Small intestine (tissue), 7 donors: ENCODE measurements around the gene C1GALT1C1. TPM values are rescaled to one million over a fixed set of nuclear protein-coding genes. Genes with fewer than 3 reads are reported as not detected.
"Not testable (repeated sequence)": the region's sequence is repeated elsewhere in the genome, so short reads cannot be mapped to it uniquely, and the experiment has no call there.

Experiments used
- DNase-seq, 2 donors: peaks; one replicate each; pipeline versions ENCODE4 v3.0.0 to v3.0.0-alpha.2; 2013
- FAIRE-seq: peaks from 2 replicates; lab custom pipeline; 2012; peaks lifted over from hg19 to GRCh38; lab: Jason Lieb, UNC
- H3K27ac ChIP-seq, 3 donors: one replicate each; pipeline ENCODE4 v1.5.1; 2013; ENCODE audit warnings: low read length in 2 of 3, mild to moderate bottlenecking in 2 of 3, control low read depth in 1 of 3, inconsistent platforms in 1 of 3, low read depth in 1 of 3, moderate library complexity in 1 of 3
- H3K27me3 ChIP-seq, 3 donors: one replicate each; pipeline ENCODE4 v1.6.1; 2013; ENCODE audit warnings: low read length in 3 of 3, inconsistent platforms in 1 of 3; ENCODE audit not compliant: control insufficient read depth in 3 of 3, insufficient read depth in 3 of 3
- H3K36me3 ChIP-seq, 3 donors: one replicate each; pipeline ENCODE4 v1.6.1; 2013; ENCODE audit warnings: low read length in 3 of 3, inconsistent platforms in 1 of 3, low read depth in 1 of 3, mild to moderate bottlenecking in 1 of 3, moderate library complexity in 1 of 3; ENCODE audit not compliant: control insufficient read depth in 3 of 3, insufficient read depth in 2 of 3
- H3K4me1 ChIP-seq, 3 donors: one replicate each; pipeline ENCODE4 v1.6.1; 2013; ENCODE audit warnings: low read length in 2 of 3, inconsistent platforms in 1 of 3, low read depth in 1 of 3, mild to moderate bottlenecking in 1 of 3, moderate library complexity in 1 of 3; ENCODE audit not compliant: control insufficient read depth in 3 of 3, insufficient read depth in 2 of 3
- H3K4me3 ChIP-seq, 3 donors: one replicate each; pipeline ENCODE4 v1.5.1; 2013; ENCODE audit warnings: low read length in 3 of 3, control low read depth in 1 of 3, inconsistent platforms in 1 of 3, low read depth in 1 of 3, mild to moderate bottlenecking in 1 of 3, moderate library complexity in 1 of 3
- H3K9me3 ChIP-seq, 2 donors: one replicate each; pipeline ENCODE4 v1.6.1; 2013; ENCODE audit warnings: low read depth in 1 of 2, low read length in 1 of 2; ENCODE audit not compliant: control insufficient read depth in 2 of 2, insufficient read depth in 1 of 2
- whole genome bisulfite sequencing, 3 donors: extraction: QIAGEN DNeasy Blood & Tissue Kit; methylation state at CpG; one replicate each; pipeline ENCODE4 v1.1.7; 2013; 5-methylcytosine and 5-hydroxymethylcytosine counted together
- polyA plus RNA-seq, 4 donors: library from polyadenylated mRNA; stranded (reverse) in 3 of 4; unstranded in 1 of 4; fragments of 200-250 nt in 3 of 4; fragments of 120-200 nt in 1 of 4; gene quantifications; one replicate each; pipeline versions ENCODE4 v1.2.1 to v1.2.3, GENCODE V29; 2013
- donor health status: healthy with polysubstance abuse.
- donor health status: control.
- donor health status: control.
- donor health status: Bipolar disorder and iron deficiency.
- donor health status: healthy.

The C1GALT1C1 gene
- polyA plus RNA-seq, 4 donors, result 7.4 to 33.9 (median 18.9) TPM

DNA sequence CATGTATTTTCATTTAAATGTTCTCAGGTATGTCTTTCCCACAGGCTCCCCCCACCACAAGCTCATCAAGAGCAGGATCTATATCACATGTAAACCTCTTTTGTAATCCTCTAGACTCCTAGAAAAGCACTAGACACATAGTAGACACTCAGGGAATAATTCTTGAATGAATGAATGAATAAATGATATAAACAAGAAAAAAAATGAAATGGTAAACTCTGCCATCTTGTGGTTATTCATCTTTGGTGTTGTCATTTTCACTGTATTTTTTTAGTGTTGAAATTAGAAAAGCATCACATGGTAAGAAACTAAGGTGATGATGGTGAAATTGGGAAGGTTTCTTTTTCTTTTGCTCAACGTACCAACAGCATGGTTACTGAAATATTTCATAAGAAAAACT is 34.2 kb upstream of the C1GALT1C1 start:
- Histone ChIP-seq H3K36me3 (no peaks in the 10 kb centered on the region), H3K4me3 (no peak overlapping the region), H3K27me3 (no peaks in the 10 kb centered on the region), H3K27ac (no peak overlapping the region), H3K4me1 (no peaks in the 10 kb centered on the region), H3K9me3 (no peaks in the 10 kb centered on the region)
- FAIRE-seq (peak; percentile 36), DNase-seq (peak; percentile 6 to 9)
- 15 to 48% (median 27%) methylated on average over 1 of the region's 1 CpG for WGBS, 3 donors

DNA sequence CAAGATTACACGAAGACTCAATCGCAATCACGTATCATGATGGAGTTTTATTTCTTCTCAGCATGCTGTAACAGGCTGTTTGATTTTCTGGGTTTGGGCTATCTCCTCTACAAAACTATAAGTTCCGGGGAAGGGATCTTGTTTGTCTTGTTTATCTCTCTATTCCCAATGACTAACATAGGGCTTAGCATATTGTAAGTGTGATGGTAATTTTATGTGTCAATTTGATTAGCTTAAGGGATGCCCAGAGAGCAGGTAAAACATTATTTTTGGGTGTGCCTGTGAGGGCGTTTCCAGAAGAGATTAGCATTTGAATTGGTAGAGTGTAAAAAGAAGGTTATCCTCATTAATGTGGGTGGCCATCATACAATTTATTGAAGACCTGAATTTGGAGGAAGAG is 32.8 kb upstream of the C1GALT1C1 start:
- no peak for DNase-seq
- no peak overlapping the region for H3K27ac ChIP-seq
- 72 to 82% (median 72%) methylated on average over 5 of the region's 5 CpGs for WGBS, 3 donors

DNA sequence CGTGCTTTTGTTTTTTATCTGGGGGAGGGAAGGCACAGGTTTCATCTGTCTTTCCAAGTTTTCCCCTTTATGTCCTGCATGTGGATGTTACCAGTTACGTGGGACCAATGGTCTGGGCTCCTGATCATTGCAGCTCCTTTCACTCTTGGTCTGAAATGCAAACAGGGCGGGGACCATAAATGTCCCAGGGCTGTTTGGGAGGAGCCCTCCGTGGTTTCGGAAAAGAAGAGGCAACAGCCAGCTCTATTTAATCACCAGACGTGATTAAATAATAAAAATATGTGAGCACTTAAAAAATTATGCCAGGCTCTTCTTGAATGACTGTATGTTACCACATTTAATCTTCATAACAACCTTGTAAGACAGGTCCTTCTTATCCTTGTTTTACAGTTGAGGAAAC is 30.8 kb upstream of the C1GALT1C1 start:
- H3K27me3 ChIP-seq, result no peaks in the 10 kb centered on the region
- no peak for DNase-seq
- H3K27ac ChIP-seq, result no peak overlapping the region
- no peak overlapping the region for H3K4me3 ChIP-seq
- FAIRE-seq, result no peak
- no peaks in the 10 kb centered on the region for H3K9me3 ChIP-seq
- no peaks in the 10 kb centered on the region for H3K4me1 ChIP-seq
- no peaks in the 10 kb centered on the region for H3K36me3 ChIP-seq
- 36 to 66% (median 41%) methylated on average over 5 to 6 of the region's 6 CpGs for WGBS, 3 donors

More for the DNA sequence above, 32.8 kb upstream of the C1GALT1C1 start:
- H3K27me3 ChIP-seq, result no peaks in the 10 kb centered on the region
- no peaks in the 10 kb centered on the region for H3K4me1 ChIP-seq
- H3K4me3 ChIP-seq, result no peak overlapping the region
- H3K36me3 ChIP-seq, result no peaks in the 10 kb centered on the region
- no peaks in the 10 kb centered on the region for H3K9me3 ChIP-seq
- no peak for FAIRE-seq

DNA sequence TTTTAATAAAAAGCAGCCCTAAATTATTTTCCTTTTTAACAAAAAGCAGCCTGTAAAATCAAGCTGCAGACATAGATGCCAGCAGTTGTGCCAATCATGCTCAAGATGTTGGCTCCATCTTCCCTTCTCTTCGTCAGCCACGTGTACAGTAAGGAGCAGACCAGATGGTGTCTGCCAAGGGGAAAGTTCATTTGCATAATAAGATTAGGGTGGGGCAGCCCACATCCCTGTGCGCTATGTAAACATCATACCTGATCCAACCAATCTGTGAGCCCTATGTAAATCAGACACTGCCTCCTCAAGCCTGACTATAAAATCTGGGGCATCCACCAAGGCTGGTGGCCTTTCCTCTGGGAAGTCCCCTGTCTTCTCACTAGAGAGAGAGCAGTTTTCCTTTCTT is 23.1 kb upstream of the C1GALT1C1 start:
- no peak for FAIRE-seq
- Histone ChIP-seq H3K4me3 (no peak overlapping the region), H3K27ac (no peak overlapping the region), H3K9me3 (no peaks in the 10 kb centered on the region), H3K36me3 (no peaks in the 10 kb centered on the region), H3K4me1 (no peaks in the 10 kb centered on the region), H3K27me3 (no peaks in the 10 kb centered on the region)
- DNase-seq, result peak in 1 of 2 donors; percentile 12
- 25 to 42% (median 33%) methylated on average over 3 of the region's 3 CpGs for WGBS, 3 donors

DNA sequence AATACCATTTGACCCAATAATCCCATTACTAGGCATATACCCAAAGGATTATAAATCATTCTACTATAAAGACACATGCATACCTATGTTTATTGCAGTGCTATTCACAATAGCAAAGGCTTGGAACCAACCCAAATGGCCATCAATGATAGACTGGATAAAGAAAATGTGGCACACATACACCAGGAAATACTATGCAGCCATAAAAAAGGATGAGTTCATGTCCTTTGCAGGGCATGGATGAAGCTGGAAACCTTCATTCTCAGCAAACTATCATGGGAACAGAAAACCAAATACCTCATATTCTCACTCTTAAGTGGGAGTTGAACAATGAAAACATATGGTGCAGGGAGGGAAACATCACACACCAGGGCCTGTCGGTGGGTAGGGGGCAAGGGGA is 22.4 kb upstream of the C1GALT1C1 start:
- not testable (repeated sequence) for H3K4me3 ChIP-seq, DNase-seq, H3K36me3 ChIP-seq, H3K27ac ChIP-seq, H3K4me1 ChIP-seq, H3K9me3 ChIP-seq, H3K27me3 ChIP-seq, FAIRE-seq
- 62 to 95% (median 89%) methylated on average over 1 of the region's 1 CpG for WGBS, 3 donors

DNA sequence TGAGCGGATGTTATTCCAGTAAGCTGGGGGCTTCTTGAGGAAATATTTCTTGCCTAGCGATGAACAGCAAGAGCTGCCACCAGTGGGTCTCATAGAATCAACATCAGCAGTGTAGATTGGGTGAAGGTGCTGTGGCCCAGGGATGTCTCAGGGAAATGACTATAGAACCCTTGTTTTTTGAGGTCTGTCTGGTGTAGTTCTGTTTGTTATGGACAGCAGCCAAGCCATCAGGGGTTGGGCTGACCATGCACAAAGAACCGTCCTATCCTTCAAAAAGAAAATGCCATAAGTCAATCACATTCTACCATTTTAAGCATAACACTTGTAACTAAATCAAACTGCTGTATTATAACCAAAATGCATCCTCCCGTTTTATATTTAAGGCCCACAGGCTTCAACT is 17.3 kb upstream of the C1GALT1C1 start:
- Histone ChIP-seq H3K36me3 (no peaks in the 10 kb centered on the region), H3K9me3 (no peaks in the 10 kb centered on the region), H3K27me3 (no peaks in the 10 kb centered on the region), H3K4me3 (no peak overlapping the region), H3K4me1 (no peaks in the 10 kb centered on the region), H3K27ac (no peak overlapping the region)
- DNase-seq (no peak), FAIRE-seq (no peak)
- WGBS, 3 donors, result 67 to 75% (median 74%) methylated on average over 4 of the region's 4 CpGs

DNA sequence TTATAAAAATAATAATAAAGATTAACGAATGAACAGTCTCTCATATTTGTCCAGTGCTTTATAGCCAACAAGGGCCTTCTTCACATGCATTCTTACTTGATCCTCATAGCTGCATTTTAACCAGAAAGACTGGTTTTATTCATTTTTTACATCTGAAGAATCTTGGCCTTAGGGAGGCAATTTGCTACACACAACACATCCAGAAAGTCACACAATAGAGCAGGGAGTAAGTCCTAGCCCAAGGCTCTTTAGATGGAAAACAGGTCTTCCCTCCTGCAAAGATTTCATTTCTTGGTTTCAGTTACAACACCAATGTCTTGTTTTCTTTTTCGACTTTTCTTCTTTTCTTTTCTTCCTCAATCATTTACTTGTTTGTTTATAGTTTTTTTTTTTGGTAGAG is 13.0 kb upstream of the C1GALT1C1 start:
- no peak for FAIRE-seq

DNA sequence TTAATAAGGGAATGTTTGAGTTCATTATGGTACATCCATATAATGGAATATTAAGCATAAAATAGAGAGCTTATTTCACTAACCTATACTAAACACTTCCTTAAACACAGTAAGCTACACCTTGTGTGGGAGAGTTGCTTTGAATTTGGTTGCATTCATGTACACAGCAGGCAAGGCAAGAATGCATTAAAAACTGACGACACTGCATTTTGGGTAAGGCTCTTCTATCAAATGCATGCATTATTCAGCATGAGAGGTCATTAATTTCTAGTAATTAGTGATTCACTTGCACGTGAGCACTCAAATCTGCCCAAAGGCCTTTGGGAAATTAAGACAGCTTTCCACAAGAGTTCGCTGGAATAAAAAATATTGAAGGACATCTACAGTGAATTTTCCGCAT is 8.8 kb upstream of the C1GALT1C1 start:
- WGBS, 3 donors, result 71 to 92% (median 86%) methylated on average over 4 of the region's 4 CpGs
- DNase-seq, result no peak
- no peak for FAIRE-seq
- Histone ChIP-seq H3K4me3 (no peak overlapping the region), H3K27me3 (no peaks in the 10 kb centered on the region), H3K9me3 (no peaks in the 10 kb centered on the region), H3K4me1 (no peaks in the 10 kb centered on the region), H3K36me3 (no peaks in the 10 kb centered on the region), H3K27ac (no peak overlapping the region)

More for the DNA sequence above, 13.0 kb upstream of the C1GALT1C1 start:
- Histone ChIP-seq H3K4me1 (no peaks in the 10 kb centered on the region), H3K27ac (no peak overlapping the region), H3K4me3 (no peak overlapping the region), H3K36me3 (no peaks in the 10 kb centered on the region), H3K27me3 (no peaks in the 10 kb centered on the region), H3K9me3 (no peaks in the 10 kb centered on the region)
- no peak for DNase-seq
- 52 to 89% (median 65%) methylated on average over 2 of the region's 2 CpGs for WGBS, 3 donors

DNA sequence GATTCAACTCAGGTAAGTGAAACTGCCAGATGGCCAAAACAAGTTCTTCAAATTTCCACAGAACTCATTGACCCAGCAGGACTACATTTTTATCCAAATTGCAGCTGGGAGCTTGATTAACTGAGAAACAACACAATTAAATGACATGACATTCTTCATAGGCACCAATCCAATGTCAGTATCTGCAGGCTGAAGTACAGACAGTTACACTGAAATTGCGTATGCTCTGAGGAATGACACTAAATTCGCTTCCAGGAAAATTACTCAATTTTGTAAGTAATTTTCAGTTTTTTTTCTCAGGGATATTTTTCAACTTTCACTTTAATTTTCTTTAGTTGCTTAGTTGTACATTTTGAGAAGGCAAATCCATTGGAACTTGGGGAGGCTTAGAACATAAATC is 4.5 kb downstream of the C1GALT1C1 start:
- Histone ChIP-seq H3K36me3 (peaks cover 0 to 1% (median 0%) of the 10 kb centered on the region in 3 donors), H3K4me1 (no peaks in the 10 kb centered on the region), H3K27ac (no peak overlapping the region), H3K9me3 (no peaks in the 10 kb centered on the region), H3K4me3 (no peak overlapping the region), H3K27me3 (no peaks in the 10 kb centered on the region)
- WGBS, 3 donors, result 61 to 76% (median 74%) methylated on average over 2 of the region's 2 CpGs
- DNase-seq (no peak), FAIRE-seq (no peak)
